Measurements from ENCODE around the gene ZSWIM1. TPM values are rescaled to one million over a fixed set of nuclear protein-coding genes. Genes with fewer than 3 reads are reported as not detected.
A peak's percentile ranks its signal among the peaks of the same experiment; 100 is the strongest.
"Not testable (repeated sequence)": the region's sequence is repeated elsewhere in the genome, so short reads cannot be mapped to it uniquely, and the experiment has no call there.

ZSWIM1 gene
- total and polyA plus RNA-seq, 2 donors from 2014 or later: 6.7 to 13.1 TPM

DNA sequence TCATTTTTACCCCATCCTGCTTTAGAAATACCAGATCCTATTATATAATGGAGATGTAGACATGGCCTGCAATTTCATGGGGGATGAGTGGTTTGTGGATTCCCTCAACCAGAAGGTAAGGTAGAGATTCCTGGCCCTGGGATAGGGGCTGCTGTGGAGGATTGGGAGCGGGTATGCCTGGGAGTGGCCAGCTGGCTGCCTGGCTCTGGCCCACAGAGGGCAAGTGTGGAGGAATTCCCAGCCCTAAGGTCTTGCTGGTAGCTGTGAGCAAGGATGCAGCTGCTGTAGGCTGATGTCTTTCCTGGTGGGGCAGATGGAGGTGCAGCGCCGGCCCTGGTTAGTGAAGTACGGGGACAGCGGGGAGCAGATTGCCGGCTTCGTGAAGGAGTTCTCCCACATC lies 16.7 kb downstream of the ZSWIM1 start:
- H3K27ac ChIP-seq (ENCODE audit: low read depth in 2 of 2, low read length in 2 of 2): no peak overlapping the region
- TF ChIP-seq, protein P1, sequence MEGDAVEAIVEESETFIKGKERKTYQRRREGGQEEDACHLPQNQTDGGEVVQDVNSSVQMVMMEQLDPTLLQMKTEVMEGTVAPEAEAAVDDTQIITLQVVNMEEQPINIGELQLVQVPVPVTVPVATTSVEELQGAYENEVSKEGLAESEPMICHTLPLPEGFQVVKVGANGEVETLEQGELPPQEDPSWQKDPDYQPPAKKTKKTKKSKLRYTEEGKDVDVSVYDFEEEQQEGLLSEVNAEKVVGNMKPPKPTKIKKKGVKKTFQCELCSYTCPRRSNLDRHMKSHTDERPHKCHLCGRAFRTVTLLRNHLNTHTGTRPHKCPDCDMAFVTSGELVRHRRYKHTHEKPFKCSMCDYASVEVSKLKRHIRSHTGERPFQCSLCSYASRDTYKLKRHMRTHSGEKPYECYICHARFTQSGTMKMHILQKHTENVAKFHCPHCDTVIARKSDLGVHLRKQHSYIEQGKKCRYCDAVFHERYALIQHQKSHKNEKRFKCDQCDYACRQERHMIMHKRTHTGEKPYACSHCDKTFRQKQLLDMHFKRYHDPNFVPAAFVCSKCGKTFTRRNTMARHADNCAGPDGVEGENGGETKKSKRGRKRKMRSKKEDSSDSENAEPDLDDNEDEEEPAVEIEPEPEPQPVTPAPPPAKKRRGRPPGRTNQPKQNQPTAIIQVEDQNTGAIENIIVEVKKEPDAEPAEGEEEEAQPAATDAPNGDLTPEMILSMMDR (IDR thresholded peaks at IDR 0.05; ENCODE audit: borderline replicate concordance, extremely low read depth, insufficient read depth): no peak
- H3K27me3 ChIP-seq (ENCODE audit: control insufficient read depth, insufficient read depth, low read length): no peaks in the 10 kb centered on the region
- H3K9ac ChIP-seq (ENCODE audit: low read length in 3 of 3): no peak overlapping the region
- peaks cover 0 to 4% (median 0%) of the 10 kb centered on the region in 3 donors for H3K4me1 ChIP-seq (ENCODE audit: control insufficient read depth in 2 of 3, insufficient read depth in 2 of 3, low read depth in 1 of 3, low read length in 3 of 3)
- H3K36me3 ChIP-seq (ENCODE audit: control insufficient read depth in 2 of 3, insufficient read depth in 3 of 3, low read length in 3 of 3): peaks cover 5 to 29% (median 25%) of the 10 kb centered on the region in 3 donors
- FAIRE-seq: no peak
- no peaks in the 10 kb centered on the region for H3K9me3 ChIP-seq (ENCODE audit: control insufficient read depth in 2 of 3, insufficient read depth in 1 of 3, low read length in 3 of 3)
- no peak for DNase-seq
- H3K4me3 ChIP-seq (ENCODE audit: low read length in 3 of 3): no peak overlapping the region
- intact Hi-C loops (cut with DNase I): no loop called here

DNA sequence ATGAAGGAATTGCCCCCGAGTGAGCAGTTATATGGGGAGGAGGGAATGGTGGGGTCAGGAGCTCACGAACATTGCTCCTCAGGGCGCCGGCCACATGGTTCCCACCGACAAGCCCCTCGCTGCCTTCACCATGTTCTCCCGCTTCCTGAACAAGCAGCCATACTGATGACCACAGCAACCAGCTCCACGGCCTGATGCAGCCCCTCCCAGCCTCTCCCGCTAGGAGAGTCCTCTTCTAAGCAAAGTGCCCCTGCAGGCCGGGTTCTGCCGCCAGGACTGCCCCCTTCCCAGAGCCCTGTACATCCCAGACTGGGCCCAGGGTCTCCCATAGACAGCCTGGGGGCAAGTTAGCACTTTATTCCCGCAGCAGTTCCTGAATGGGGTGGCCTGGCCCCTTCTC lies 17.3 kb downstream of the ZSWIM1 start:
- H3K4me1 ChIP-seq (ENCODE audit: control insufficient read depth in 2 of 3, insufficient read depth in 2 of 3, low read depth in 1 of 3, low read length in 3 of 3): no peaks in the 10 kb centered on the region
- peaks cover 5 to 29% (median 25%) of the 10 kb centered on the region in 3 donors for H3K36me3 ChIP-seq (ENCODE audit: control insufficient read depth in 2 of 3, insufficient read depth in 3 of 3, low read length in 3 of 3)
- FAIRE-seq (no peak), DNase-seq (peak in 1 of 5 donors; percentile 56)
- intact Hi-C loops (cut with DNase I): no loop called here
- no peak overlapping the region for H3K4me3 ChIP-seq (ENCODE audit: low read length in 3 of 3)
- no peaks in the 10 kb centered on the region for H3K9me3 ChIP-seq (ENCODE audit: control insufficient read depth in 2 of 3, insufficient read depth in 1 of 3, low read length in 3 of 3)
- H3K27me3 ChIP-seq (ENCODE audit: control insufficient read depth, insufficient read depth, low read length): no peaks in the 10 kb centered on the region
- no peak overlapping the region for H3K27ac ChIP-seq (ENCODE audit: low read depth in 2 of 2, low read length in 2 of 2)
- H3K9ac ChIP-seq (ENCODE audit: low read length in 3 of 3): no peak overlapping the region
- TF ChIP-seq, protein P1 (IDR thresholded peaks at IDR 0.05; ENCODE audit: borderline replicate concordance, extremely low read depth, insufficient read depth): no peak

DNA sequence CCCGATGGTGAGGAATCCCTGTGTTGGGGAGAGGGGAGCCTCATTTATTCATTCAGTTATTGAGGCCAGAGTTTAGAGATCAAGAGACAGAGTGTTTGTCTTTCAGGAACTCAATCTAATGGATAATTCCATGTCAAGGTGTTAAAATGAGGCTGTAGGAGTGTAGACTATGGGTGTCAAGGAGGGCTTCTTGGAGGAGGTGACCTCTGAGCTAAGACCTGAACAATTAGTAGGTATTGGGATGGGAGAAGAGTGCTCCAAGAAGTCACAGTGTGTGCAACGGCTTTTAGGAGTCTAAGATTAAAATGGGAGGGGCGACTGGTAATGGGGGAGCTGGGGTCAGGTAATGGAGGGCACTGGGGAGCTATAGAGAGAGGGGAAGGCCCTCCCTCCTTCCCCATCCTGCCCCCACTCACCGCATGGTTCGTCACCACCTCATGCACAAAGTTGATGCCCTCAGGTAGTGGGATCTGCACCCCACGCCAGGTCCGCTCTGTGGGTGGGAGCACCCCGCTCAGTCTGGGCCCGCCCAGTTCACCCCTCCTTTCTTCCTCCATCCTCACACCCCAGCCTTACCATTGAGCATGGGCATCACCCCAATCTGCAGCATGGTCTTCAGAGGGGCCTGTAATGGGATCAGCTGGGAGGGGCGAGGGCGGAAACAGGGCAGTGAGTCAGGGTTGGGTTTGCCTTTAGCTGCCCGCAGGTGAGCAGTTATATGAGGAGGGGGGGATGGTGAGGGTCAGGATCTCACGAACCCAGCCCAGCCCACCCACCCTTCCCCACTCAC lies 18.2 kb downstream of the ZSWIM1 start:
- intact Hi-C loops (cut with DNase I): no loop called here
- peak in 1 of 5 donors; percentile 44 for DNase-seq
- Histone ChIP-seq H3K9me3 (ENCODE audit: control insufficient read depth in 2 of 3, insufficient read depth in 1 of 3, low read length in 3 of 3) (no peaks in the 10 kb centered on the region), H3K4me3 (ENCODE audit: low read length in 3 of 3) (no peak overlapping the region), H3K9ac (ENCODE audit: low read length in 3 of 3) (no peak overlapping the region), H3K4me1 (ENCODE audit: control insufficient read depth in 2 of 3, insufficient read depth in 2 of 3, low read depth in 1 of 3, low read length in 3 of 3) (no peaks in the 10 kb centered on the region), H3K27ac (ENCODE audit: low read depth in 2 of 2, low read length in 2 of 2) (no peak overlapping the region), H3K36me3 (ENCODE audit: control insufficient read depth in 2 of 3, insufficient read depth in 3 of 3, low read length in 3 of 3) (peaks cover 5 to 22% (median 18%) of the 10 kb centered on the region in 3 donors), H3K27me3 (ENCODE audit: control insufficient read depth, insufficient read depth, low read length) (no peaks in the 10 kb centered on the region)
- TF ChIP-seq, protein P1 (IDR thresholded peaks at IDR 0.05; ENCODE audit: borderline replicate concordance, extremely low read depth, insufficient read depth): no peak
- FAIRE-seq: no peak

DNA sequence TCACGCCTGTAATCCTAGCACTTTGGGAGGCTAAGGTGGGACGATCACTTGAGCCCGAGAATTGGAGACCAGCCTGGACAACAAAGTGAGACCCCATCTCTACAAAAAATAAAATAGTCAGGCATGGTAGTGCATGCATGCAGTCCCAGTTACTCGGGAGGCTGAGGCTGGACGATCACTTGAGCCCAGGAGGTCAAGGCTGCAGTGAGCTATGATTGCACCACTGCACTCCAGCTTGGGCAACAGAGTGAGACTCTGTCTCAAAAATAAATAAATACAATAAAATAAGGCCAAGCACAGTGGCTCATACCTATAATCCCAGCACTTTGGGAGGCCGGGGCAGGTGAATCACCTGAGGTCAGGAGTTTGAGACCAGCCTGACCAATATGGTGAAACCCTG lies 20.3 kb downstream of the ZSWIM1 start:
- H3K4me3 ChIP-seq (ENCODE audit: low read length in 3 of 3); intact Hi-C loops (cut with DNase I); H3K4me1 ChIP-seq (ENCODE audit: control insufficient read depth in 2 of 3, insufficient read depth in 2 of 3, low read depth in 1 of 3, low read length in 3 of 3); H3K27me3 ChIP-seq (ENCODE audit: control insufficient read depth, insufficient read depth, low read length); FAIRE-seq; H3K9ac ChIP-seq (ENCODE audit: low read length in 3 of 3); H3K27ac ChIP-seq (ENCODE audit: low read depth in 2 of 2, low read length in 2 of 2); H3K9me3 ChIP-seq (ENCODE audit: control insufficient read depth in 2 of 3, insufficient read depth in 1 of 3, low read length in 3 of 3): not testable (repeated sequence)
- peaks cover 5 to 18% (median 9%) of the 10 kb centered on the region in 3 donors for H3K36me3 ChIP-seq (ENCODE audit: control insufficient read depth in 2 of 3, insufficient read depth in 3 of 3, low read length in 3 of 3)
- DNase-seq: peak in 1 of 5 donors; percentile 15

All from kidney (tissue), 14 donors.